Measurements from ENCODE around the gene DAAM2.

GRCh38 chr6:39917329-39917728 lies 125.2 kb downstream of the DAAM2 start:
- TF ChIP-seq EZH2phosphoT487 (IDR thresholded peaks at IDR 0.05; ENCODE audit: insufficient read depth, low read depth) (no peak), EZH2 (IDR thresholded peaks at IDR 0.05; ENCODE audit: insufficient read depth, poor library complexity, severe bottlenecking) (no peak)

Measured in GM23248 (cell line).